Activated T-helper 1 cell treated with anti-CD3 and anti-CD28 coated beads, Interleukin-2, amount 50 U/mL, for 16 hours (primary cell): ENCODE measurements around the gene IL24.
"Not testable (repeated sequence)": the region's sequence is repeated elsewhere in the genome, so short reads cannot be mapped to it uniquely, and the experiment has no call there.

Source experiments
- DNase-seq, 2 donors: peaks; one replicate each; pipeline ENCODE4 v3.0.0-alpha.2; 2020; ENCODE audit warnings: low read depth in 1 of 2, low spot score in 1 of 2

Gene IL24, protein sequence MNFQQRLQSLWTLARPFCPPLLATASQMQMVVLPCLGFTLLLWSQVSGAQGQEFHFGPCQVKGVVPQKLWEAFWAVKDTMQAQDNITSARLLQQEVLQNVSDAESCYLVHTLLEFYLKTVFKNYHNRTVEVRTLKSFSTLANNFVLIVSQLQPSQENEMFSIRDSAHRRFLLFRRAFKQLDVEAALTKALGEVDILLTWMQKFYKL

GRCh38 chr1:206897175-206897574, at the start of gene IL24:
TSS of gene IL24 (plus strand) at chr1:206897443. CDS start at chr1:206897833, 390 bp downstream.
- no peak for DNase-seq

DNA sequence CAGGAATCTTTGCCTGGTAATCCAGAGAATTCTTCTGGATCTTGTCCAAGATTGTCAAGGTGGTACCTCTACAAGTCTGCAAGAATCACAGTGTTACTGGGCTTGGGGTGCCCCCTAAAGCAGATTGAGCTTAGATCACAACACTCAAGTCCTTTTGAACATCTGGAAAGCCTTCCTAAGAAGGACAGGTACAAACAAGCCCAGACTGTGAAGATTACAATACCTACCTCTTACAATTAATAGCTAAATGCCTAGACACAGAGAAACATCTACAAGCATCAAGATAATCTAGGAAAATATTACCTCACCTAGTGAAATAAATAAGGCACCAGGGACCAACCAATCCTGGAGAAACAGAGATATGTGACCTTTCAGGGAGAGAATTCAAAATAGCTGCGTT, 49.3 kb upstream of the IL24 start:
- no peak for DNase-seq

DNA sequence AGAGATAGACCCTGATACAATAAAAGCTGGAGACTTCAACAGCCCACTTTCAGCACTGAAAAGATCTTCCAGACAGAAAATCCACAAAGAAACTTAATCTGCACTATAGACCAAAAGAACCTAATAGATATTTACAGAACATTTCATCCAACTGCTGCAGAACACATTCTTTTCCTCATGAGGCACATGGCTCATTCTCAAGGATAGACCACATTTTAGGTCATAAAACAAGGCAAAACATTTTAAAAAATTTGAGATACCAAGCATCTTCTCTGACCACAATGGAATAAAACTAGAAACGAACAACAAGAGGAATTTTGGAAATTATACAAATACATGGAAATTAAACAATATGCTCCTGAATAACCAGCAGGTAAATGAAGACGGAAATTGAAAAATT, 46.8 kb upstream of the IL24 start:
- no peak for DNase-seq

DNA sequence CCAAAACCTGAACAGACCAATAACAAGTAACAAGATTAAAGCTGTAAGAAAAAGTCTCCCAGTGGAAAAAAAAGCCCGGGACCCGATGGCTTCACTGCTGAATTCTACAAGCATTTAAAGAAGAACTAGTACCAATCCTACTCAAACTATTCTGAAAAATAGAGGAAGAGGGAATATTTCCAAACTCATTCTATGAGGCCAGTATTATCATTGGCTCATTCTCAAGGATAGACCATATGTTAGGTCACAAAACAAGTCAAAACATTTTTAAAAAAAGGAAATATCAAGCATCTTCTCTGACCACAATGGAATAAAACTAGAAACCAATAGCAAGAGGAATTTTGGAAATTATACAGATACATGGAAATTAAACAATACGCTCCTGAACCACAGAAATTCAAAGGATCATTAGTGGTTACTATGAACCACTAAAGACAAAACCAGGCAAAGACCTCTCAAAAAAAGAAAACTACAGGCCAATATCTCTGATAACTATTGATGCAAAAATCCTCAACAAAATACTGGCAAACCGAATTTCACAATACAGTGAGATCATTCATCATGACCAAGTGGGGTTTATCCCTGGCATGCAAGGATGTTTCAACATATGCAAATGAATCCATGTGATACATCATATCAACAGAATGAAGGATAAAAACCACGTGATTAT, 45.8 kb upstream of the IL24 start:
- no peak for DNase-seq

DNA sequence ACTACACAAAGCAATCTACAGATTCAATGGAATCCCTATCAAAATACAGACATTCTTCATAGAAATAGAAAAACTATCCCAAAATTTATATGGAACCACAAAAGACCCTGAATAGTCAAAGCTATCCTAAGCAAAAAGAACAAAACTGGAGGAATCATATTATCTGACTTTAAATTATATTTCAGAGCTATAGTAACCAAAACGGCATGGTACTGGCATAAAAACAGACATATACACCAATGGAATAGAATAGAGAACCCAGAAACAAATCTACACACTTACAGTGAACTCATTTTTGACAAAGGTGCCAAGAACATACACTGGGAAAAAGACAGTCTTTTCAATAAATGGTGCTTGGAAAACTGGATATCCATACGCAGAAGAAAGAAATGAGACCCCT, 44.6 kb upstream of the IL24 start:
- not testable (repeated sequence) for DNase-seq

GRCh38 chr1:206853696-206854095, 43.5 kb upstream of the IL24 start:
- not testable (repeated sequence) for DNase-seq

DNA sequence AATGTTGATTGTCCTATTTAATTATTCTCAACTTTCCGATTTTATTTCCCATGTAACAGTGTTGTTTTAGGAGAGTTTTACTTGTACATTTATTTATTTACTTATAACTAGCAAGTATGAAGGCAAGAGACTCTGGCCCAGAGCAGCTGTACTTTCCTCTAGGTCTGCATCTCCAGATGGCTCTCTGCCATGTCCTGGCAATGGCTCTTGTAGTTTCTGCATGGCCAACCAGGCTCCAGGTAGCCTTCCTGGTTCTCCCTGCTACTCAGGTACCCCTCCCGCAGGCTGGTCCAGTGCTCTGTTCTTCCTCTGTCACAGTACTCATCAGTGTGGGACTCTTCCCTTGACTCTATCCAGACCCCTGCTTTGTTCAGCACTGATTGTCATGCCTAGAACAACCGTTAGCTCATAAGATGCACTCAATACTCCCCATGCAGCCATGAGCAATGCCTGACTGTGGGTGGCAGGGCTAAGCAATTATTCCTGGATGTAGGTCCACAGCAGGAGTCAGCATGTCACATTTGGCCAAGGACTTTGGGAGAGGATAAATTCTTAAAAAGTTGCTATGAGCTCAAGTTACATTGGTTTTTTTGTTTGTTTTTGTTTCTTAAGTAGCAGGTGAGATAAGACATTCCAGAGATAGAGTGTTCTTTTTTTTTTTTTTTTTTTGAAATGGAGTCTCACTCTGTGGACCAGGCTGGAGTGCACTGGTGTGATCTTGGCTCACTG, 42.7 kb upstream of the IL24 start:
- no peak for DNase-seq

- no peak for DNase-seq
Observed at GRCh38 chr1:206855859-206856258, 41.4 kb upstream of the IL24 start.

DNA sequence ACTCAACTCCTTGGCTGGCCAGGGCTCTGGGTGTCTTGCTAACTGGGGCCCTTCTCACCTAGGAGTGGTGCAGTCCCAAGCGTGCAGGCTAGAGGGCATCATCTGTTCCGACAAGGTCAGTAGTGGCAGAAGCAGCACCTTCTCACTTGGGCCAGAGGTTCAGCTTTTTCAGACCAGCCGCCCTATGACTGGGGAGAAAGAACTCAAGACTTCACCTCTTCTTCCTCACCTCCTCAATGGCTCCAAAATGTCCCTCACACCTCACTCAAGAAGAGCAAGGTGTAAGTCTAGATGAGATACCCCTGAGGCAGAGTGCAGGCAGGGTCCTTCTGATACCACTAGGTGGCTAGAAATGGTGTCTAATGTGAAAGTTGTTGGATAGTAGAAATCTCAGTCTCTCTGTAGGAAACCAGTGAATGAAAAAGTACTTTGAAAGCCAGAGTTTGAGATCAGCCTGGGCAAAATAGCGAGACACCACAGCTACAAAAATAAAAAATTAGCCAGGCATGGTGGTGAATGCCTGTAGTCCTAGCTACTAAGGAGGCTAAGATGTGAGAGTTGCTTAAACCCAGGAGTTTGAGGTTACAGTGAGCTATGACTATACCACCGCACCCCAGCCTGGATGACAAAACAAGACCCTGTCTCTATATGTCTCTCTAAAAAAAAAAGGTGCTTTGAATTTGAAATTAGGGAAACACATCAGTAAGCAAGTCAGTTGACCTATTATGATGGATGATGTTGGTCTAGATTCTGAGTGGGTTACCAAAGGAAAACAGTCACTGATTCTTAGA, 40.4 kb upstream of the IL24 start:
- no peak for DNase-seq

DNA sequence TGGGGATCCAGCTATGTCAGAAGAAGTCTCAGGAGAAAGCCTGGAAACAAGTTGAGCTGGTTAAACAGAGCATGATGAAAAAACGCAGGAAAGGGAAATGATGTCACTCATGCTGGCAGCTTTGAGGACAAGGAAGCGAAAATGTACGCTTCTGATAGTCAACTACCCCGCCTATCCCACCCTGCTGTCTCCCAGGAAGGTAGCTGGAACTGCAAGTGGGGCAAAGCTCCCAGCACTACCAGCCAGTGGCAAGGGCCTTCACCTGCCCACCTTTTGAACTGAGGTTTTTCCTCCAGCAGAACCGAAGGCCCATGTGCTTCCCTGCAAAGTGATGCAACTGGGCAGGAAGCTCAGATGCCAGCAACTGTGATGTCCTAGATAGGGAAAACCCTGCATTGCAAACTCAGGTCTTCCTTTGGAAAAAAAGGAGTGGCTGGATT, 38.1 kb upstream of the IL24 start:
- no peak for DNase-seq

DNA sequence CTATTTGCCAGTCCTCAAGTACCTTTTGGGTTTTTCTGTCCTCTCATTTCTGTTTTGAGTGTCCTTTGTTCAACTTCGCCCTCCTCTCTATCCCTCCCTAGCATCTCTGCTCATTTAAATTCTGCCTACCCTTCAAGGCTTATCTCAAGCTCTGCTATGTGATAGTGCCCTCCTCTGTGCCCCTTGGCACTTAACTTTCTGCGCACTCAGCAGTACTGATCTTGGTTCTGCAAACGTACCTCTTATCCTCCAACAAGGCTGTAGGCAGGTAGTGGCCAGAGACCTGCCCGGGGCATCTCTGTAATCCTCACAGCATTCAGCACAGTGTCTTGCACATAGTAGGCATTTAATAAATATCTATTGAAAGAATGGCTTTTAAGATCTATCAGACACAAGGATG, 37.1 kb upstream of the IL24 start:
- no peak for DNase-seq

DNA sequence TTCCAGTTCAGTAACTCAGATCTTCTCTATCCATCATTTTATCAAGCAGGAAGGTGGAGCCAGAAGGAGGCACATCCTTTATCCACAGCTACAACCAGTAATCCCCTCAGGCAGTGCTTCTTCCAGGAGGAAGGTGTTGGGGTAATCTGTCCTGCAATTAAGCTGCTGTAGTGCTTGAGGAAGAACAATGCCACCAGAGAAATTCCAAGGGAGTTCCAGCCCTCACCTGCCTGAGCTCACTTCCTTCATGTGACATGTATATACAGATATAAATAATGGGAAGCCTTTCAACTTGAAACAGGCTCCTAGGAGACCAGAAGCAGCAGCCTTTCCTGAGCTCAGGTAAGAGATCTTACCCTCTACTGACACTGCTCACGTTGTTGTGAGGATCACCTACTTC, 34.0 kb upstream of the IL24 start:
- DNase-seq = no peak

GRCh38 chr1:206864939-206865671, 32.1 kb upstream of the IL24 start, which contains the start of gene IL20:
TSS of gene IL20 (plus strand) at chr1:206865623. CDS start at chr1:206865853, 230 bp downstream.
- peak; percentile 72 to 86 for DNase-seq

GRCh38 chr1:206866062-206866461, 31.2 kb upstream of the IL24 start:
- no peak for DNase-seq

DNA sequence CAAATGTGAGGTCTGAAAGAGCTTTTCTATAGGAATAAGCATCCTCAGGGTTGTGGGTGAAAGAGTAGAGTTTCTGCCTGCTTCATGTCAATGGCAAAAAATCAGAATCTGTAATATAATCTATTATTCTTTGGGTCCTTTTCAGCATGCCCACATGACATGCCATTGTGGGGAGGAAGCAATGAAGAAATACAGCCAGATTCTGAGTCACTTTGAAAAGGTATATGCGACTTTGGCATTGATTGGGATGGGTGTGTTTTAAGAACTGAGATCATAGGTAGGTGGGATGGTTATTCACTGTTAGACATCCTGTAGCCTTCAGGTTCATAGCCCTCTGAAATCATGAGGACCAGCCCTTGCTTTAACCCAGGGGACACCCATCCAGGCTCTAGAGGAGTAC, 30.0 kb upstream of the IL24 start:
- DNase-seq = no peak

GRCh38 chr1:206867716-206868115, 29.5 kb upstream of the IL24 start:
- no peak for DNase-seq

DNA sequence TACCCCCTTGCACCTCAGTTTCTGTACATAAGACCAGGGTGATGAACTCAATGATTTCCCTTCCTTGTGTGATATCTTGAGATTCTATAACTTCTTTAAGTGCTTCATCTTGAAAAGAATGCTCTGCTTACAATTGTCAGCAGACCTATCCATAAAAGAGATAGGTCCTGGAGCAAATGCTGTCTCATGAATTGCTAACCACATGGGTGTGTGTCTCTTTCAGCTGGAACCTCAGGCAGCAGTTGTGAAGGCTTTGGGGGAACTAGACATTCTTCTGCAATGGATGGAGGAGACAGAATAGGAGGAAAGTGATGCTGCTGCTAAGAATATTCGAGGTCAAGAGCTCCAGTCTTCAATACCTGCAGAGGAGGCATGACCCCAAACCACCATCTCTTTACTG, 29.0 kb upstream of the IL24 start:
- DNase-seq = no peak

GRCh38 chr1:206872139-206872538, 25.1 kb upstream of the IL24 start:
- DNase-seq = no peak

DNA sequence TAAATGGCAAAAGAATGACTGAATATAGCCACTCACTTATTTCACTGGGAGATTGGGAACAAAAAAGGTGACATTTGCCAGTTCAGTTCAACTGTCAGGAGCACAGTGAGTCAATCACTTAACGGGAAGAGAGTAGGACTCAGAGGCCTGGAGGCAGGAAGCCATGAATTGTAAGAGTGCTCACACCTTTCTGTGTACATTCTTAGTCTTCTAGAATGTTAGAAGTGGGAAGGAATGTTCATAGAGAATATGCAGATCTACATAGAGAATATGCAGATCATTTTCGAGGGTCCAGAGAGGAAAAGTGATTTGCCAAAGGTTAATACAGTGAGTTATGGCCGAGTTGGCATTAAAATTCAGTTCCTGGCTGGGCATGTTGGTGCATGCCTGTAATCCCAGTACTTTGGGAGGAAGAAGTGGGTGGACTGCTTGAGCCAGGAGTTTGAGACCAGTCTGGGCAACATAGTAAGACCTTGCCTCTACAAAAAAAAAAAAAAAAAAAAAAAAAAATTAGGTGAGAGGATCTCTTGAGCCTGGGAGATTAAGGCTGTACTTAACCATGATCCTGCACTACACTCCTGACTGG, 23.5 kb upstream of the IL24 start:
- DNase-seq = no peak

DNA sequence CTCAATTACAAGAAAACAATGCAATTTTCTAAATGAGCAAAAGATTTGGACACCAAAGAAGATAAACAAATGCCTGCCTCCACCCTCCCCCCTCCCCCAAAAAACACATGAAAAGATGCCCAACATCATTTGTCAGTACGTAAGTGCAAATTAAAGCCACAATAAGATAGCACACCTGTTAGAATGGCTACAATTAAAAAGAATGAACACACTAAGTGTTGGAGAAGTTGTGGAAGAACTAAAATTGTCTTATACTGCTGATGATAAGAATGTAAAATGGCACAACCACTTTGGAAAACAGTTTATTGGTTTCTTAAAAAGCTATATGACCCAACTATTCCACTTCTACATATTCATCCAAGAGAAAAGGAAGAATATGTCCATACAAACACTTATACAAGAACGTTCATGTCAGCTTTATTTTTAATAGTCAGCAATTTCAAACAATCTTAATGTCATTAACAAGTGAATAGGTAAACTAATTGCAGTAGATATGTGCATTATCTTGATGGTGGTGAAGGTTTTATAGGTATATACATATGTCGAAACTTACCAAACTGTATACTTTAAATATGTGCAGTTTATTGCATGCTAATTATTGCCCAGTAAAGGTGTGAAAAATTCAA, 21.4 kb upstream of the IL24 start:
- no peak for DNase-seq
